GM18498 (cell line): ENCODE measurements around the gene DIO2.

Experiments used
- ATAC-seq: cut with Tn5 transposase; IDR thresholded peaks from one replicate; pipeline ENCODE4 v1.9.1; 2021; ENCODE audit warnings: mild to moderate bottlenecking, moderate library complexity; ENCODE audit not compliant: unreplicated experiment

DIO2 gene

DNA sequence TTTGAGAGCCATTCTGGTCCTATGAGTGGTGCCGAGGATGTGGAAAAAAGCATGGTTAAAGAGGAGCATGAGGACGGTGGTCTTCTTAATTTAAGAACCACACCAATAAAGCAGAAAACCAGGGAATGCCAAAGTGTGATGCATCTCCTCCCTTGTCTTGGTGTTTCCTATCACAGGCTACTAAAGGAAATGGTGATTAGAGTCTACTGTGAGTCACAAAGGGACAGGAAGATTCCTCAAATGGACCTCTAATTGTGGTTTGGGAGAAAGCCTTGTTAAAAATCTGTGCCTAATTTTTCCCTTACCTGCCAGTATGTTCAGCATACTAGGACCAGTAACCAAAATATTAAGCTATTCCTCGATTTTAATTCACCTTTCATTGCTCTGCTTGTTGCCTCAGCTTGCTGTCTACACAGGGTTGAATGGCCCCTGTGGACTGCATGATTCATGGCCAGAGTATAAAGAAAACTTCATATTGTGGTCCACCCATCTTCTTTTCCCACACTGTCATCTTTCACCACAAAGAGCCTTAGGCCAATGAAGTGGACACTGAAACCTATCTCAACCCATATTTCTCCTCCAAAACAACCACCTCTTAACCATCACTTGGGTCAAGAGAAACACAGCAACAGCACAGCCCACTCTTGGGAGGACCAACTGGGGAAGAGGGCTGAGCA is 38.8 kb downstream of the DIO2 start:
- ATAC-seq: no peak

- ATAC-seq: no peak
Observed at GRCh38 chr14:80167793-80168448, 43.4 kb downstream of the DIO2 start.

DNA sequence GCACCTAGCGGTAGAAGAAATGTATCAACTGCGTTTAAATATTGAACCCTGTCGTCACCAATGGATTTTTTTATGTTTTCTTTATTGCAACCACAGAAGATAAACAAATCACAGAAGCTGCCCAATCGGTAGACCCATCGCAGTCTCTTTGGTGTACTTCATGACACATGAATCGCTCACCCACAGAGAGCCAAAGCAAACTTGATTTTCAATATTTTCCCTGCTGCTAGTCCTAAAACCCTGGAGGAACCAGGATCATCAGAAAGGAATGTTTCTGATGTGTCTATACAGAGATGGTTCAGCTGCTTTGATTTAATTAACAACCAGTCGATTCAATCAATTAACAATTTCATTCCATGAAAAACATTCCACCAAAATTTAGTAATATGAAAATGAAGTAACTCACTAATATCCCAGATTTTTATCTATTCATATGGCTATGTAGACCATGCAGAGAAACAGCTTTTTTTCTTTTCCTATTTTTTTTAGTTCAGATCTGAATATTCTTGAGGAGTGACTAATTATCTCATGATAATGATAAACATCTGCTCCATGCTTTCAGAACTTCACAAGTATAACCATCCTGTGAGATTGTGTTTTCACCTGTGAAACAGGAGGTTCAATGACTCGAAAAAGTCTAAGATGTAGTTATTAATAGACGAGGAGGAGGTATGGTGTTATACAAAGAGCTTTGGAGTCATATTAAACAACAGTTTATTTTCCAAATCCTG is 46.1 kb downstream of the DIO2 start:
- no peak for ATAC-seq

DNA sequence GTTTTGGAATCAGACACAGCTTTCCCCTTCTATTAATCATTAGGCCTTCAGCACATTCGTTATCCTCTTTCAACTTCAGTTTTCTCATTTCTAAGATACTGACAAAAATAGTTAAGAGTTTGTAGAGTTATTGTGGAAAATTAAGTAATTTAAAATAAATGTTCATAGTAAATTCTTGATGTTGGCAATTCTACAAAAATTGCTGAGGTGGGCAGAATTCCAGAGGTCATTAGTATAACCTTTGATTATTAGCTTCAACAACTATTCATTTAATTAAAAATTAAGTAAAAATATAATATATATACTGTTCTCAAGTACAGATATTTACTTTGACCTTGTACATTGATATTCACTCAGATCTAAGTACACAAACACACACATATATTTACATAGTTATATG is 58.5 kb downstream of the DIO2 start:
- no peak for ATAC-seq

GRCh38 chr14:80152166-80152565 is 59.1 kb downstream of the DIO2 start:
- no peak for ATAC-seq

GRCh38 chr14:80150301-80150700 is 61.0 kb downstream of the DIO2 start:
- ATAC-seq: no peak
